Hematopoietic multipotent progenitor cell treated with erythropoietin and hydrocortisone succinate and interleukin-3 and kit ligand, for 17 days (in vitro differentiated cells): ENCODE measurements around the gene PANX3.

Experiments used
- DNase-seq: peaks from one replicate; pipeline ENCODE4 v3.0.0-alpha.2; 2015; ENCODE audit warnings: low spot score

PANX3 gene

GRCh38 chr11:124612567-124613246 lies 1.5 kb downstream of the PANX3 start:
- no peak for DNase-seq

- no peak for DNase-seq
These were observed 7.6 kb downstream of the PANX3 start for GRCh38 chr11:124618863-124619262.

- peak; percentile 79 for DNase-seq
These were observed 11.6 kb downstream of the PANX3 start, which contains the start of gene TBRG1 for GRCh38 chr11:124622531-124623451. Gene TBRG1, plus strand, starts transcription at chr11:124622864. Its CDS starts 220 bp downstream, at chr11:124623084.

- DNase-seq: no peak
These were observed 12.8 kb downstream of the PANX3 start for GRCh38 chr11:124623861-124624525.

- DNase-seq: no peak
These were observed 14.4 kb downstream of the PANX3 start for GRCh38 chr11:124625504-124626168.

- no peak for DNase-seq
These were observed 16.3 kb downstream of the PANX3 start for GRCh38 chr11:124627546-124627945.

GRCh38 chr11:124629961-124630360 lies 18.7 kb downstream of the PANX3 start:
- DNase-seq: no peak

- no peak for DNase-seq
These were observed 22.1 kb downstream of the PANX3 start for GRCh38 chr11:124633355-124633754.

GRCh38 chr11:124635932-124636331 lies 24.7 kb downstream of the PANX3 start:
- no peak for DNase-seq

GRCh38 chr11:124638500-124638899 lies 27.3 kb downstream of the PANX3 start:
- no peak for DNase-seq

GRCh38 chr11:124639186-124639585 lies 28.0 kb downstream of the PANX3 start:
- DNase-seq: no peak

GRCh38 chr11:124640666-124641065 lies 29.4 kb downstream of the PANX3 start:
- DNase-seq: peak; percentile 17

GRCh38 chr11:124642628-124643027 lies 31.4 kb downstream of the PANX3 start:
- no peak for DNase-seq

- no peak for DNase-seq
These were observed 31.9 kb downstream of the PANX3 start for GRCh38 chr11:124643042-124643604.

- DNase-seq: no peak
These were observed 32.6 kb downstream of the PANX3 start for GRCh38 chr11:124643605-124644425.

- peak; percentile 60 for DNase-seq
These were observed 33.4 kb downstream of the PANX3 start for GRCh38 chr11:124644426-124645280.

- DNase-seq: no peak
These were observed 34.9 kb downstream of the PANX3 start for GRCh38 chr11:124646148-124646547.

- DNase-seq: no peak
These were observed 37.4 kb downstream of the PANX3 start for GRCh38 chr11:124648610-124649009.

GRCh38 chr11:124656774-124657630 lies 45.8 kb downstream of the PANX3 start:
- DNase-seq: no peak
